H9 (cell line): Measurements from ENCODE around the gene USP34. TPM values are rescaled to one million over a fixed set of nuclear protein-coding genes. Genes with fewer than 3 reads are reported as not detected.

Source experiments
- DNase-seq: peaks from one replicate; pipeline ENCODE4 v3.0.0-alpha.2; 2017
- H2AFZ ChIP-seq: one replicate; pipeline ENCODE4 v1.6.1; 2013; ENCODE audit warnings: mild to moderate bottlenecking, low read length, control low read depth, moderate library complexity
- H2AK5ac ChIP-seq: 2 replicates; pipeline ENCODE4 v1.6.1; 2013; ENCODE audit warnings: low read length, control low read depth, mixed read lengths; ENCODE audit not compliant: insufficient read length
- H2BK120ac ChIP-seq: one replicate; pipeline ENCODE4 v1.6.1; 2013; ENCODE audit warnings: low read depth, mild to moderate bottlenecking, low read length, control low read depth, inconsistent platforms; ENCODE audit not compliant: poor library complexity, severe bottlenecking
- H2BK12ac ChIP-seq: 2 replicates; pipeline ENCODE4 v1.6.1; 2013; ENCODE audit warnings: low read length, control low read depth, mixed read lengths, low read depth; ENCODE audit not compliant: insufficient read length
- H2BK15ac ChIP-seq: 2 replicates; pipeline ENCODE4 v1.6.1; 2013; ENCODE audit warnings: low read depth, low read length, control low read depth
- H2BK20ac ChIP-seq: one replicate; pipeline ENCODE4 v1.6.1; 2013; ENCODE audit warnings: low read depth, mild to moderate bottlenecking, low read length, control low read depth, inconsistent platforms; ENCODE audit not compliant: poor library complexity, severe bottlenecking
- H2BK5ac ChIP-seq: 2 replicates; pipeline ENCODE4 v1.6.1; 2013; ENCODE audit warnings: low read length, control low read depth, mixed read lengths; ENCODE audit not compliant: insufficient read length
- H3K14ac ChIP-seq: 2 replicates; pipeline ENCODE4 v1.6.1; 2013; ENCODE audit warnings: low read length, control low read depth; ENCODE audit not compliant: insufficient read depth
- H3K18ac ChIP-seq: 2 replicates; pipeline ENCODE4 v1.6.1; 2013; ENCODE audit warnings: low read depth, mild to moderate bottlenecking, mixed read lengths, low read length, control low read depth; ENCODE audit not compliant: insufficient read length
- H3K23ac ChIP-seq: 2 replicates; pipeline ENCODE4 v1.6.1; 2013; ENCODE audit warnings: low read length, control low read depth, mixed read lengths, low read depth; ENCODE audit not compliant: insufficient read length
- H3K23me2 ChIP-seq: 2 replicates; pipeline ENCODE4 v1.6.1; 2013; ENCODE audit warnings: low read depth, mild to moderate bottlenecking, mixed read lengths, low read length, control low read depth; ENCODE audit not compliant: insufficient read length, poor library complexity, severe bottlenecking
- H3K27ac ChIP-seq: 2 replicates; pipeline ENCODE4 v1.5.1; 2013; ENCODE audit warnings: low read length, control low read depth, mixed read lengths, low read depth; ENCODE audit not compliant: insufficient read length
- H3K27me3 ChIP-seq: 2 replicates; pipeline ENCODE4 v1.6.1; 2013; ENCODE audit warnings: low read length, control low read depth, inconsistent platforms; ENCODE audit not compliant: insufficient read depth
- H3K4ac ChIP-seq: 2 replicates; pipeline ENCODE4 v1.6.1; 2013; ENCODE audit warnings: low read depth, mild to moderate bottlenecking, control low read depth, inconsistent platforms, low read length, moderate library complexity
- H3K4me1 ChIP-seq: 2 replicates; pipeline ENCODE4 v1.6.1; 2013; ENCODE audit warnings: low read length, control low read depth, inconsistent platforms; ENCODE audit not compliant: insufficient read depth
- H3K4me2 ChIP-seq: 2 replicates; pipeline ENCODE4 v1.6.1; 2013; ENCODE audit warnings: low read length, control low read depth, mixed read lengths; ENCODE audit not compliant: insufficient read length, insufficient read depth
- H3K56ac ChIP-seq: 2 replicates; pipeline ENCODE4 v1.6.1; 2013; ENCODE audit warnings: low read depth, mild to moderate bottlenecking, mixed read lengths, low read length, control low read depth; ENCODE audit not compliant: insufficient read length
- H3K79me1 ChIP-seq: 2 replicates; pipeline ENCODE4 v1.6.1; 2013; ENCODE audit warnings: low read depth, mild to moderate bottlenecking, moderate library complexity, low read length, control low read depth, inconsistent platforms; ENCODE audit not compliant: insufficient read depth, poor library complexity, severe bottlenecking
- H3K79me2 ChIP-seq: 2 replicates; pipeline ENCODE4 v1.6.1; 2013; ENCODE audit warnings: low read length, control low read depth, inconsistent platforms; ENCODE audit not compliant: insufficient read depth
- H3K9ac ChIP-seq: 2 replicates; pipeline ENCODE4 v1.6.1; 2013; ENCODE audit warnings: low read length, control low read depth, mixed read lengths; ENCODE audit not compliant: insufficient read length; ENCODE audit errors: extremely low read depth
- H3K9me3 ChIP-seq: one replicate; pipeline ENCODE4 v1.6.1; 2013; ENCODE audit warnings: low read depth, low read length, inconsistent platforms; ENCODE audit not compliant: control insufficient read depth
- H3T11ph ChIP-seq: one replicate; pipeline ENCODE4 v1.6.1; 2013; ENCODE audit warnings: mild to moderate bottlenecking, low read length, control low read depth, inconsistent platforms
- H4K20me1 ChIP-seq: one replicate; pipeline ENCODE4 v1.6.1; 2013; ENCODE audit not compliant: control insufficient read depth, insufficient read length, insufficient read depth
- H4K5ac ChIP-seq: 2 replicates; pipeline ENCODE4 v1.6.1; 2013; ENCODE audit warnings: low read depth, mild to moderate bottlenecking, mixed read lengths, low read length, control low read depth; ENCODE audit not compliant: insufficient read length
- H4K8ac ChIP-seq: replicated peaks from 2 replicates; pipeline ENCODE4 v1.6.1; 2013; ENCODE audit warnings: low read length, control low read depth, mixed read lengths, low read depth; ENCODE audit not compliant: insufficient read length
- H4K91ac ChIP-seq: 2 replicates; pipeline ENCODE4 v1.6.1; 2013; ENCODE audit warnings: low read depth, mild to moderate bottlenecking, moderate library complexity, mixed read lengths, low read length, control low read depth; ENCODE audit not compliant: insufficient read length
- H3K27ac Mint-ChIP-seq, 3 experiments: 2 replicates in 2 of 3; 3 replicates in 1 of 3; pipeline ENCODE4 v1.8.0; 2020 to 2021; ENCODE audit warnings: mixed read lengths in 3 of 3, mild to moderate bottlenecking in 1 of 3, moderate library complexity in 1 of 3
- H3K27me3 Mint-ChIP-seq: 2 replicates; pipeline ENCODE4 v1.8.0; 2021; ENCODE audit warnings: low read depth, mild to moderate bottlenecking, moderate library complexity, mixed read lengths
- H3K36me3 Mint-ChIP-seq, 3 experiments: 2 replicates in 2 of 3; 3 replicates in 1 of 3; pipeline ENCODE4 v1.8.0; 2020 to 2021; ENCODE audit warnings: low read depth in 3 of 3, mixed read lengths in 3 of 3; ENCODE audit not compliant: insufficient read depth in 1 of 3
- H3K4me1 Mint-ChIP-seq, 2 experiments: 2 replicates each; pipeline ENCODE4 v1.8.0; 2020; ENCODE audit warnings: mixed read lengths in 2 of 2
- H3K4me3 Mint-ChIP-seq, 2 experiments: 2 replicates in 1 of 2; 3 replicates in 1 of 2; pipeline ENCODE4 v1.8.0; 2020 to 2021; ENCODE audit warnings: mild to moderate bottlenecking in 2 of 2, mixed read lengths in 2 of 2, moderate library complexity in 1 of 2
- H3K9me3 Mint-ChIP-seq, 2 experiments: 2 replicates in 1 of 2; 3 replicates in 1 of 2; pipeline ENCODE4 v1.8.0; 2020; ENCODE audit warnings: mild to moderate bottlenecking in 2 of 2, mixed read lengths in 2 of 2, moderate library complexity in 1 of 2
- WGBS: extraction: QIAGEN DNeasy Blood & Tissue Kit; methylation state at CpG from one replicate; pipeline ENCODE4 v1.1.7; 2013; ENCODE audit warnings: missing lambda C conversion rate, low lambda C conversion rate, mixed read lengths; ENCODE audit not compliant: insufficient read length; ENCODE audit errors: extremely low coverage; 5-methylcytosine and 5-hydroxymethylcytosine counted together
- total RNA-seq: library from RNA; stranded (reverse); gene quantifications from 2 replicates; pipeline ENCODE4 v1.2.1, GENCODE V29; 2021
- TF ChIP-seq, protein P1 (sequence below): fragments of 200-600 bp; sonication (generic); conservative IDR thresholded peaks from 3 replicates; pipeline ENCODE4 v1.8.0; 2021; ENCODE audit warnings: antibody characterized with exemption, mild to moderate bottlenecking

USP34 gene
- total RNA-seq, 1 experiment from 2014 or later = 93.9 TPM

DNA sequence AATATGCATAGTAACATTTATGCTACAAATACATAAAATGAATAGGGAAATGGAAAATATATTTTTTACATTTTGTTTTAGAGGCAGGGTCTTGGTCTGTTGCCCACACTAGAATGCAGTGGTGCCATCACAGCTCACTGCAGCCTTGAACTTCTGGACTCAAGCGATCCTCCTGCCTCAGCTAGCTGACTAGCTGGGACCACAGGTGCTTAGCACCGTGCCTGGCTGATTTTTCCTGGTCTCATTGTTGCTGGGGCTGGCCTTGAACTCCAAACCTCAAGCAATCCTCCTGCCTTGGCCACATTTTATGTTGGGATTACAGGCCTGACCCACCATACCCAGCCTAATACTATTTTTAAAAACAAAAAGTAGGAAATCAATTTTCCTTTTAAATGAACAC lies 34.1 kb upstream of the USP34 start:
- no peak overlapping the region for H3K4ac ChIP-seq
- H3T11ph ChIP-seq = no peak overlapping the region
- H4K20me1 ChIP-seq = no peaks in the 10 kb centered on the region
- no peak overlapping the region for H3K18ac ChIP-seq
- no peak overlapping the region for H3K27ac ChIP-seq
- peaks cover 23% of the 10 kb centered on the region; the same call in 1 of the 2 replicates for H3K79me2 ChIP-seq
- H3K4me1 ChIP-seq = no peaks in the 10 kb centered on the region
- Mint-ChIP-seq H3K4me3 (no peak overlapping the region), H3K36me3 (peaks cover 37 to 81% (median 76%) of the 10 kb centered on the region in 3 experiments; a peak in 6 of 7 replicates), H3K9me3 (no peaks in the 10 kb centered on the region), H3K27me3 (no peaks in the 10 kb centered on the region), H3K27ac (0 out of 7 replicates have a peak overlapping the region, but pooled peaks of 1 of the 3 experiments have one; percentile 72), H3K4me1 (no peaks in the 10 kb centered on the region; a peak in 1 of 4 replicates)
- H3K23ac ChIP-seq = no peak overlapping the region
- no peak overlapping the region for H4K5ac ChIP-seq
- no peak overlapping the region for H2BK15ac ChIP-seq
- H4K8ac ChIP-seq = no peak overlapping the region
- no peak overlapping the region; the same call in 1 of the 2 replicates for H3K14ac ChIP-seq
- no peaks in the 10 kb centered on the region for H3K27me3 ChIP-seq
- H2BK120ac ChIP-seq = no peak overlapping the region
- no peak for DNase-seq
- TF ChIP-seq, protein P1, sequence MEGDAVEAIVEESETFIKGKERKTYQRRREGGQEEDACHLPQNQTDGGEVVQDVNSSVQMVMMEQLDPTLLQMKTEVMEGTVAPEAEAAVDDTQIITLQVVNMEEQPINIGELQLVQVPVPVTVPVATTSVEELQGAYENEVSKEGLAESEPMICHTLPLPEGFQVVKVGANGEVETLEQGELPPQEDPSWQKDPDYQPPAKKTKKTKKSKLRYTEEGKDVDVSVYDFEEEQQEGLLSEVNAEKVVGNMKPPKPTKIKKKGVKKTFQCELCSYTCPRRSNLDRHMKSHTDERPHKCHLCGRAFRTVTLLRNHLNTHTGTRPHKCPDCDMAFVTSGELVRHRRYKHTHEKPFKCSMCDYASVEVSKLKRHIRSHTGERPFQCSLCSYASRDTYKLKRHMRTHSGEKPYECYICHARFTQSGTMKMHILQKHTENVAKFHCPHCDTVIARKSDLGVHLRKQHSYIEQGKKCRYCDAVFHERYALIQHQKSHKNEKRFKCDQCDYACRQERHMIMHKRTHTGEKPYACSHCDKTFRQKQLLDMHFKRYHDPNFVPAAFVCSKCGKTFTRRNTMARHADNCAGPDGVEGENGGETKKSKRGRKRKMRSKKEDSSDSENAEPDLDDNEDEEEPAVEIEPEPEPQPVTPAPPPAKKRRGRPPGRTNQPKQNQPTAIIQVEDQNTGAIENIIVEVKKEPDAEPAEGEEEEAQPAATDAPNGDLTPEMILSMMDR = no peak
- no CpG with 5 or more reads among the region's 2 CpGs for WGBS
- no peak overlapping the region for H2BK12ac ChIP-seq
- H2BK5ac ChIP-seq = no peak overlapping the region
- H2AK5ac ChIP-seq = no peak overlapping the region
- no peaks in the 10 kb centered on the region for H3K9me3 ChIP-seq
- H2BK20ac ChIP-seq = no peak overlapping the region
- H3K56ac ChIP-seq = no peak overlapping the region
- no peak overlapping the region for H3K4me2 ChIP-seq
- no peak overlapping the region for H2AFZ ChIP-seq
- H3K23me2 ChIP-seq = no peaks in the 10 kb centered on the region
- peaks cover 13% of the 10 kb centered on the region for H3K79me1 ChIP-seq
- no peak overlapping the region for H4K91ac ChIP-seq
- no peak overlapping the region for H3K9ac ChIP-seq
